Fibroblast of skin of left quadriceps (primary cell): ENCODE results near the gene COLQ.
A peak's percentile ranks its signal among the peaks of the same experiment; 100 is the strongest.
"Not testable (repeated sequence)": the region's sequence is repeated elsewhere in the genome, so short reads cannot be mapped to it uniquely, and the experiment has no call there.

ENCODE experiments used
- DNase-seq, 2 experiments: peaks; one replicate each; pipeline ENCODE4 v3.0.0-alpha.2; 2013; ENCODE audit warnings: low read depth in 2 of 2

COLQ gene

DNA sequence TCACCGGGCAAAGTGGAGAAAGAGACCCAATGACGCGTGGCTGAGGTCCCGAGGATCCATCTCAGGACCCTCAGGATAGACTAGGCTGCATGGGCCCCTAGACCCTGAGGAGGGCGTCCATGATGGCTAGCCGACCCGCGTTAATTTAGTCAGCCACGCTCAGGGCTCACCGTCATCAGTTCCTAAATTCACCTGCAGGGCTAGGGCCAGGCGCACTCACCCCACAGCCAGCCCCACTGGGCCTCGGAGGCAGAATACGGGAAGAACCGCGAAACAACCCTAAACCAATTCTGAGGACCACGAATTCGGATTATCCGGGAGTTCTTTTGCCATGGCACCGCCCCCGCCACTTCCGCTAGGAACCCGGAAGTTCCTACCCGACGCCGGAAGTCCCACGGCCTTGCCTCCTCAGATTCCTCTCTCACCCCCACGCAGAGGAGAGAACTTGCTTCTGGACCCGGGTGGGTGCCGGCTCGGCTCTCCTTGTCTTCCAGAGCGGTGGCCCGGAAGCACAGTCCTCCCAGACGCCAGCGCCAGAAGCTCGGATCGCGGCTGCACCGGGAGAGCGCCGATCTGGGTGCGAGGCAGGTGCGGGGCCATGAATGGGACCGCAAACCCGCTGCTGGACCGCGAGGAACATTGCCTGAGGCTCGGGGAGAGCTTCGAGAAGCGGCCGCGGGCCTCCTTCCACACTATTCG, 94.2 kb downstream of the COLQ start, which contains the start of the genes EAF1 and METTL6:
Gene EAF1, plus strand, starts transcription at position 417 of the 699 bp plus-strand sequence. Its CDS starts 182 bp downstream, at position 599.
Gene METTL6, minus strand, starts transcription at position 363 of the 699 bp plus-strand sequence. CDS start 1,033 bp downstream, outside the sequence.
- DNase-seq, result peak; percentile 40 to 52

DNA sequence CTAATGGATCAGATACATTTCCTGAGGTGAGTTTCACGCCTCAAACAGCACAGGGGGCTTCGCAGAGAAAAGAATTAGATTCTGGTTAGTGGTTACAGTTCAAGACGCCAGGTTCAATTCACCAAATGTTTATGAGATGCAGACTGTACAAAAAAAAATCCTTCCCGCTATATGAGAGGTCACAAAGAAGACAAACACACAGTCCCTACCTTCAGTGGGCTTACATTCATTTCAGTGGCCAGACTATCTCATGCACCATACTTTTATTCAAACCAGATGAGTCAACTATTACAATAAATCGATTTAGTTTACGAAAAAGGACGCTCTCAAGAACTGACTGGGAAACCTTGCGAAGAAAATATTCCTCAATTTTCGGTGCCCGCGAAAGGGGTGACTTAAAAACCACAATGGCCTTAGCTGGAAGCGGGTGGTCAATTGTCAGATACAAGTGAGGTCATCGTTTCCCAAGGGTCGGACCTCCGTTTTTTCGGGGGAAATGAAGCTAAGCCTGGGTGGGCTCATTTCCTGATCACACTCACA, 94.9 kb downstream of the COLQ start:
- no peak for DNase-seq

DNA sequence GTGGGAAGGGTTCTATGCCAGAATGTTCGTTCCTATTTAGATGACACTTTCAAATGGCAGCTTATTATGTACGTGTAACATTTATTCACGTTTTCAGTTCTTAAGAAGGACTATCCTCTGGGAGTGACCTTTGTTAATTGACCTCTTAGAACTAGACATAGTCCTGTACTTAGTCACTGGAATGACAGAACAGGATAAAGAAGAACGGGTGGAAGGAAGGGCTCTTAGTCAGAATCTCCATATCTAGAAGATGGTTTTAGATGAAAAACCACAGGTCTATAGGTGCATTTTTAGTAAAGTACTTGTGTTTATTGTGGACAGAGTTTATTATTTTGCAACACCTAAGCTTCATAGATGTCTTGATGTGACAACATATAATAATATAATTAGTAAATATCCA, 100.6 kb downstream of the COLQ start:
- no peak for DNase-seq

DNA sequence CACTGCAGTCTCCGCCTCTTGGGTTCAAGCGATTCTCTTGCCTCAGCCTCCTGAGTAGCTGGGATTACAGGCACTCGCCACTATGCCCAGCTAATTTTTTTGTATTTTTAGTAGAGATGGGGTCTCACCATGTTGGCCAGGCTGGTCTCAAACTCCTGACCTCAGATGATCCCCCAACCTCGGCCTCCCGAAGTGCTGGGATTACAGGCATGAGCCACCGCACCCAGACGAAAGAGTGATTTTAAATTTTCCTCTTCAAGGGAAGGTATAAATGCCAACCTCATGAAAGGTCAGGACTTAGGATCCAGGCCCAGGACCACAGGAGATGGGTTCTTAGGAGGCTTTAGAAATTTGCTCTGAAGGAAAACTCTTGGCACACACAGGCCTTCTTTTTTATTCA, 110.5 kb downstream of the COLQ start:
- not testable (repeated sequence) for DNase-seq

DNA sequence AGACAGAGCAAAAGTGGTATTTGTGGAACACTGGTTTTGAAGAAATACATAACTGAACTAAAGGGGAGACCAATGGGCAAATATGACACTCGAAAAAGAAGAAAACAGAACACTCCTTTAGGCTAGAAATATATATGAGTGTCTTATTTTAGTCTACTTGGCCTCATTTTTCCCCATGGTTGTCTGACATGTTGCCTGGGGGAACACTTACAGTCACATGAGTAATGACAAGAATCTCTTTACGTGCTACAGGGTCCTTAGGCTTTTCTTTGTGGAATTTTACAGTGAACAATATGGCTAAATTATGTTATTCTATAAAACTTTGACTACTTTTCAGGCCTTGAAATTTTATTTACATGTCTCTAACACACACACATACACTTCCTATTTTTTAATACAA, 111.7 kb downstream of the COLQ start:
- no peak for DNase-seq

DNA sequence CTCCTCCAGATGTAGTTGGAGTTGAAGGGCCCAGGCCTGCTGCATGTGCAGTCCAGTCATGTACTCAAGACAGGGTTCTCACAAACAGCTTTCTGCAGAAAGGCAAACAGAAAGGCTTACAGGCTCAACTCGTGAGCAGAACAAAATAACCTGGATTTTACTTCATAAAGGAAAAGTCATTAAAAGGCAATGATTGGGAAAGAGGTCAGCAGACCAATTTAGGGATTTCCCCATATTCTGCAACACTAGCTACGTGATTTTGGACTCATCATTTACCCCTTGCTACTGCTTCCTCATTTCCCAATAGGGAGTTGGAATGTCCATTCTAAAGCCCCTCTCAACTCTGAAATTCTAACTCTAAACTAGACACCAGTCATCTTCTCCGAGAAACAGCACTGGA, 112.3 kb downstream of the COLQ start:
- DNase-seq, result no peak

DNA sequence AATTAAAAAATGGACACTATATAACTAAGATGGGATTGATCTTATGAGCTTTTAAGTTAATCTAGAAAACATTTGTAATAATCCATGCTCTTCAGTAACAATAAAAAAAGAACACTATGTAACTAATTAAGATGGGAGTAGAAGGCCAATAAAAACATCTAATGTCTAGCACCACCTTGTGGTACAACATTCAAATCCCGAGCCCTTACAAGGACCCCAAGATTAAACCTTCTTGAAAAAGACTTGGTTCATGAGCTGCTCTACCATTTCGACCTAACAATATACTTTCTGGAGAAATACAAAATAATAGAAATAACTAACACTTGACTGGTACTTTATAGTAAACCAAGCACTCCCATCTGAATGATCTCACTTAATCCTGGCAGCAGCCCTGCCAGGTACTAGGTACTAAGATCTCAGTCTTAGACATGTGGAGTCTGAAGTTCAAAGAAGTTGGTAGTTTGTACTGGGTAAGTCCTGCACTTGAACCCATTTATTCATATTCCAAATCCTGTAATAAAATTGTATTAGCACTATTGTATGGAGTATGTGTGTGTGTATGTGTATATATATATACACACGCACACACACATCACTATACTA, 116.0 kb downstream of the COLQ start:
- peak; percentile 31 to 33 for DNase-seq

DNA sequence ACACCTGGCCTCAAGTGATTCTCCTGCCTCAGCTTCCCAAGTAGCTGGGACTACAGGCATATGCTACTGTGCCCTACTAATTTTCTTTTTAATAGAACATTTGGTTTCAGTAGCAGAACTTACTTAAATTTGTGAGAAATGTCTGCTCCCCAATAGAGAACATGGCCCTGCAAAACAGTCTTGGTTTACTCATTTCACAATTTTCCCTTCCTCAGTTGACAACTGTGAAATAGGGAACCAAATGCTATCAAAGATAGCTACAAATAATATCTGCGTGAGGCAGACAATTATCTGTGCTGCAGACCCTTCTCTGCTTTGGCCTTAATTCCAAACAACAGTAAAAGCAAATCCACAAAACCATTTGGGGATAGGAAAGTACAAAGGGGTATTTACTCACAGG, 116.7 kb downstream of the COLQ start:
- DNase-seq, result no peak

DNA sequence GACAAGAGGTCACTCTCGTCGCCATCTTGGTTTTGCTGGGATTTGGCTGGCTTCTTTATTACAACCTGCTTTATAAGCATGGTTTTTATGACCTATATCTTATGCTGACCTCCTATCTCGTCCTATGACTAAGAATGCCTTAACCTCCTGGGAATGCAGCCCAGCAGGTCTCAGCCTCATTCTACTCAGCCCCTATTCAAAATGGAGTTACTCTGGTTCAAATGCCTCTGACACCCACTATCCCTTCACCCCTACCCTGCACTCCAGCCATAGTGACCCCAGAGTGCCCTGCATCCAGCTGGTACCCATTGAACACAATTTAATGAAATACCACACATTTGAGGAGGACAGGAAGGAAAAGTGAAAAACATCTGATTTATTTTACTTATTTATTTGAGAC, 117.5 kb downstream of the COLQ start:
- no peak for DNase-seq

DNA sequence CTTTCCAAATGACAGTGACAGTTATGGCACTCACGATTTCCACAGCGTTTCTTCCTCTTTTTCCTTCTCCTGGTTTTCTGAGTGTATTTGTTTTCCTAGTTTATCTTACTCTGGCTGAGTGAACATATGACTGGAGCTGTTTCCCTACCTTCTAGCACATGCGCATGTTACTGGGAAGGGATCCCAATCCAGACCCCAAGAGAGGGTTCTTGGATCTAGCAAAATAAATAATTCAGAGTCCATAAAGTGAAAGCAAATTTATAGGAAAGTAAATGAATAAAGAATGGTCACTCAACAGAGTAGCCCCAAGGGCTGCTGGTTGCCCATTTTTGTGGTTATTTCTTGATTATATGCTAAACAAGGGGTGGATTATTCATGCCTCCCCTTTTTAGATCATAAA, 118.0 kb downstream of the COLQ start:
- no peak for DNase-seq

DNA sequence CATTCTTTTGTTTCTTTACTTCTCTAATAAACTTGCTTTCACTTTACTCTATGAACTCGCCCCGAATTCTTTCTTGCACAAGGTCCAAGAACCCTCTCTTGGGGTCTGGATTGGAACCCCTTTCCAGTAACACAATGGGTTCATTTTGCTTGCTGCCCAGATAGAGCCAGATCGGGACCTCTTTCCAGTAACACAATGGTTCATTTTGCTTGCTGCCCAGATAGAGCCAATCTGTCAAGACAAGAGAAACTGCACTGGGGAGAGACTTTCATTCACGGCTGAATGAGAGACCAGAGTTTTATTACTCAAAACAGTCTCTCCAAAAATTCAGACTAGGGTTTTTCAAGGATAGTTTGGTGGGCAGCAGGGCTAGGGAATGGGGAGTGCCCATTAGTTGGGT, 119.6 kb downstream of the COLQ start:
- DNase-seq, result no peak
